ENCODE results near the gene TNFRSF11A.

The TNFRSF11A gene

DNA sequence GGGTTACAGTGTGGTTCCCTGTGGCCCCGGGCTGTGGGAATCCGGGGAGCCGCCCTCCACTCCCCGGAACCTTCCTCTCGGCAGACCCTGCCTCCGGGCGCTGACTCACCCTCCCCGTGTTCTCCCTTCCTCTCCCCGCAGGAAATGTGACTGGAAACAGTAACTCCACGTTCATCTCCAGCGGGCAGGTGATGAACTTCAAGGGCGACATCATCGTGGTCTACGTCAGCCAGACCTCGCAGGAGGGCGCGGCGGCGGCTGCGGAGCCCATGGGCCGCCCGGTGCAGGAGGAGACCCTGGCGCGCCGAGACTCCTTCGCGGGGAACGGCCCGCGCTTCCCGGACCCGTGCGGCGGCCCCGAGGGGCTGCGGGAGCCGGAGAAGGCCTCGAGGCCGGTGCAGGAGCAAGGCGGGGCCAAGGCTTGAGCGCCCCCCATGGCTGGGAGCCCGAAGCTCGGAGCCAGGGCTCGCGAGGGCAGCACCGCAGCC lies 59.5 kb downstream of the TNFRSF11A start:
- no peak for FAIRE-seq

DNA sequence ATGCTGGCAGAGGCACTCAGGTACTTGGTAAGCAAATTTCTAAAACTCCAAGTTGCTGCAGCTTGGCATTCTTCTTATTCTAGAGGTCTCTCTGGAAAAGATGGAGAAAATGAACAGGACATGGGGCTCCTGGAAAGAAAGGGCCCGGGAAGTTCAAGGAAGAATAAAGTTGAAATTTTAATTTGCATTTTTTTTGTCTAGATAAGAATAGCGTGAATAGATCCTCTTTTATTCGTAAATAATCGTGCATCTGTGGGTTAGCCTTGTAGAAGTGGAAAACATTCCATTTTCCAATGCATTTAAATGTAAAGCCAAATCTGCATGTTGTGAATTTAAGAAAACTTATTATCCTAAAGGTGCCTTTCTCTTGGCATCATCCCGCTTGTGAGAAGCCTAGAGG lies 61.0 kb downstream of the TNFRSF11A start:
- FAIRE-seq = no peak

DNA sequence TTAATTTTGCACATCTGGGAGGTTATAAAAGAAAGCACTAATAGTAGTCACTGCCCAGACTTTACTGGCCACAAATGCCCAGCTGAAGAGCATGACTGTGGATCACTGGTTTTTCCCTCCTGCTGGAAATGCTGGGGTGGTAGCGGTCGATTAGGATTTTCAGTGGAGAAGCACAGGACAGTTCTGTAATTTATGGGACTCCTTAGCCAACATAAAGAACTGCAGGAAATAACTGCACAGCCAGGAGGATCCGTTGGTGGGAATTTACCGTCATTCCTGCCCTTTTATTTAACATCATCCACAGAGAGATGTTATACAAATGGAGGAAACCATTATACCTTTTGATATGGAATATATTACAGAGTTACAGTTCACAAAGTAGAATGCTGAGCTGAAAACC lies 61.5 kb downstream of the TNFRSF11A start:
- no peak for FAIRE-seq

DNA sequence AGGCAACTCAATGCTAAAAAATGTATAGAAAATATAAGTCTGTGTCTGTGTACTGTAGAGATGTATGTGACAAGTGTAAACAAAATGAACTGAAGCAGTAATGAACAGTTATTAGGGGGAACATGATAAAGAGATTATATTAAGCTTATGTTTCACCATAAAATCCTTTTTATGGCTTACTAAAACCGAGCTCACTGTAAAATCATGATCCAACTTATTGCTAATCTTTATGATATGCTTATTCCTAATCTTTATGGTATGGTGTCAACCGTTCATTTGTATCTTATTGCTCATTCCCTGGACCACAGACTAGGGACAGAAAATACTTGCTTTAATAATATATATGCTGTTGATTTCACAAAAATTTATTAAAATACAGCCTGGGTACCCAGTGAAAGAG lies 62.1 kb downstream of the TNFRSF11A start:
- no peak for FAIRE-seq

DNA sequence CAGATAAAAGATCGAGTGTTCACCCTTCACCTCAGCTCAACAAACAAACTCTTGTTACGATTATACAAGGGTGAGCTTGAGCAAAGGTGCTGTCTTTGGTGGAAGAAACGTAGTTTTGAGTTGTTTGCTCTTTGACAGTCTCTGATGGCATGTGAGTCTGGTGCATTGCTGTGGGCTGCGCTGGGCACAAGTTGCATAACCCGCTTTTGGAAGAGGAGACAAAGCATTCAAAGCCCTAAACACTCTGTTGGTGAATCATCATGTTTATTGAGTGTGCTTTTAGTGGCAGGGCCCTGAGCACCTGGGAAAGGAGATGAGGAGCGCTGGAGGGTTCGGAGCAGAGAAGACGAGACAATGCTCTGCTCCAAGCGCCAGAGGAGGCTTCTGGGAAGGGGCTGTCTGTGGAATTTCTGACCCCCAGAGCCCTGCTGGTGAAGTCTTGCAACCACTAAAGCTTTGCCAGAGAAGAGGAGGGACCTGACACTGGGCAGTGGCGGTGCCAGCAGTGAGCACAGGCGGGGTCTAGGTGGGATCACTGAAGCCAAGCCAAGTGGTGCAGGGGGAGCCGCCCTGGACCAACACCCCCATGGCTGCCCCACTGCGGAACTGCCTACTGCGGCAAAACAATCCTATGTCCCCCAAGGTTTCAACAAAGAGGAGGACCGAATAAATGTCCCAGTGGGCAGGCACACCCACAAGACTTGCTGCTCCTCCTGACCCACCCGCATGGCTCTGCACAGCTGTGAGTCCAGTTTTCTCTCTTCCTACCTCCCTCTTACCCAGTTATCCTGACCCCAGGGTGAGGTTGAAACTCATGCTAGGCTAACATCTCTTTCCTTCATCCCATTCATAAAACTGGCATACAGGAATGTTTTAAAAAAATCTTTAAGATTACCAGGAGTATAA lies 64.0 kb downstream of the TNFRSF11A start:
- FAIRE-seq = no peak

DNA sequence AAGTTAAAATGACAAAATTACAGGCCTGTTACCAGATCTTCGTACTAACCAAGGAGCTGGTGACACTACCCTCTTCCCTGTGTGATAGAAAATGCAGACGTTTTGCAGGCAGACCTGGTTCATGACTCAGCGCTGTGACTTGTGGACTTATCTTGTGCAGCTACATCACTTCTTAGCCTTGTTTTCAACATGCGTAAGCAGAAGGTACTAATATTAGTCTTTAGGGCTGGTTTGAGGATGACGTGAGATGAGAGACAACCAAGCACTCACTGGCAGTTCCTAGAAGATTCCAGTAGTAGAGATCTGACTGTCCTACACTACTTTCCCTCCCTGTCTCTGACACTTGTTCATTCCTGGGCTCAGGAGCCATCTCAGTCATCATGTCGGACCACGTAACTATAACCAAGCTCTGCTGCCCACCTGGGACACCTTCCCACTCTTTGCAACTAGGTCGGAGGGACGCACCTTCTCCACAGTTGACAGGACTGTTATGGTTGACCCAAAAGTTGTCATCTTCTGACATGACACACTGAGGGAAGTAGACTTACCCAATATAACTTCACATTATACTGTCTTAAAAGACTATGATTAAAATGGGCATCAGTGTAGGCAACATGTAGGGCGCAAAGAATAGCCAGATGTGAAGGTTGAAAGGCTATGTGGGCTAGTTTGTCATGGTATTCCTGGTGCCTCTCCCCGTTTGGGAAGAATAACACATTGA lies 64.8 kb downstream of the TNFRSF11A start:
- no peak for FAIRE-seq

DNA sequence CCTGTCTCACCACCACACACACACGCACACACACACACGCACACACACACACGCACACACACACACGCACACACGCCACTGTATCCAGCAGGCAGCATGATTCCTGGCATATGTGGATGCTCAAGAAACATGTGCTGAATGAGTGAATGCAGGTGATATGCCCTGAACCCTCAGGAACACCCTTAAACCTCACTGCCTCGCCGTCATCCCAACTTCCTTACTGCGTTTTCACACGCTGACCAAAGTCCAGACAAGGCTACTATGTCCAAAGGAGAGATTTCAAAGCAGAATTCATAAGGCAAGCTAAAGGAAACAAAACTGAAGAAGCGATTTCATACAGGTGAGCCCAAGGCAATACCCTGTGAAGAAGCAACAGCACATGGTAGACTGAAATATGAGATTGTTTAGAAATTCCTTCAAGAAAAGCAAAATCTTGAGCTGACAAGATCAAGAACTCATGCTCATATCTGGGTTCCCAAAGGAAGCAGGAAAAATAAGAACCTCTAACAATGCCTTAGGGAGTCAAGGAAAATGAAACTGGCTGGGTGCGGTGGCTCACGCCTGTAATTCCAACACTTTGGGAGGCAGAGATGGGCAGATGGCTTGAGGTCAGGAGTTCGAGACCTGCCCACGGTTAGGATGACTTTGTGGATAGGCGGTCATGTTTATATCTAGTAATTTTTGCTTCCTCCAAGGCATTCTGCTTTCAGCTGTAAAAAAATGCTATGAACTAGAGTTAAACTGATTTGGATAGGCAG lies 69.1 kb downstream of the TNFRSF11A start:
- no peak for FAIRE-seq

DNA sequence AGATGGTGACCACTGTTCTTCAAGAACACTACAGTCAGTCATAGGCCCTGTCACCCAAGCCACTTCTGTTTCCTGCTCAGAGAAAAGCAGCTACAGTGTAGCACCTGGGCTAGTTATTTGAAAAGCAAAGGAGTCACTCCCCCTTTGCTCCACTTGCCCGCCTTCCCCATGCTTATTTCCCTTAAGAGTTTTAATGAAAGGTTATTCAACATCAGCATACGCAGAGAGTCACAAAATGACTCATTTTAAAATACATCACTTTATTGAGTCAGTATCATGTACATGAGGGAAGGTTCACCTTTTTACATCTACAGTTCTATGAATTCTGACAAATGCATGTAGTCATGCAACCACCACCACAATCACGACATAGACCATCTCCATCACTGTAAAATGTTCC lies 71.3 kb downstream of the TNFRSF11A start:
- no peak for FAIRE-seq

DNA sequence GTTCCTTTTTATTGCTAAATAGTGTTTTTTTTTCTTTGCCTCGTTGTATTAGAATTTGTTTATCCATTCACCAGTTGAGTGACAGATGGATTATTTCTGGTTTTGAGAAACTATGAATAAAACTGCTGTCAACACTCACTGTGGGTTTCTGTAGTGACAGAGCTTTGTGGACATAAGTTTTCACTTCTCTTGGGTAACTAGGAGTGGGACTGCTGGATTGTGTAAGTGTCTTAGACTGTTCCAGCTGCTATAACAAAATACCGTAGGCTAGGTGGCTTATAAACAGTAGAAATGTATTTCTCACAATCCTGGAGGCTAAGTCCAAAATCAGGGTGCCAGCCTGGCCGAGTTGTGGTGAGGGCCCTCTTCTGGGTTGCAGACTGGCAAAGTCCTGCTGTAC lies 71.9 kb downstream of the TNFRSF11A start:
- FAIRE-seq = no peak

DNA sequence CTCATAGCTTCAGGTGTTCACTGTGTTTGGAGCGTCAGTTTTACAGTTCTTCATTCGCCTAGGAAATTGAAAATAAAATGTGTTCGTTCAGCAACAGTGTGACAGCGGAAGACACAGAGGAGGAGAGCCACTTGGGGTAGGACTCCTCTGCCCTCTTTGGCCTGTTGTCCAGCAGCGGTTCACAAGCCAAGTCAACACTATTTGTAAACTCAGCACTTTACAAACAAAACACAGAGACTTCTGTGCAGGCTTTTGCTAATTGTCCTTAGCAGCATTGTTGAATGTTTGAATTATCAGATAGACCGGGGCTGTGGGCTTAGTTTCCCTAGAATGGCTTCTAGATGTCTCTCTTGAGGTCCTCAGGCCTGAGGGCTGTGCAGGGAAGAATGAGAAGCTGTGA lies 73.2 kb downstream of the TNFRSF11A start:
- no peak for FAIRE-seq

DNA sequence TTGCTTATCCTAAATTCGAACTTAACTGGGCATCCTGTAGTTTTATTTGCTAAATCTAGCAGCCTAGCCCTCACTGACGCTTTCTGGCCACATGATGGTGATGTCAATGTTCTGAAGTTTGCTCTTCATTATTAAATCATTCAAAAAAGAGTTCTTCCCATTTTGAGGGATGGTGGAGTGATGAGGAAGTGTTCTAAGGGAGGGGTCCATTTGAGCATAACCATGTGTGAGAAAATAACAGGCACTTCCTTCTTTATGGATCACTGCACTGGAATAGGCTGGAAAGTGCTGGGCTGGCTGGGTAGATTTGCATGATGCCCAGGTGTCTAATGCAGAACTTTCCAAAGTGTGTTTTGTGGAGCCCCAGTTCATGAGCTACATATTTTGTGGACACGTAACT lies 74.2 kb downstream of the TNFRSF11A start:
- FAIRE-seq = no peak

DNA sequence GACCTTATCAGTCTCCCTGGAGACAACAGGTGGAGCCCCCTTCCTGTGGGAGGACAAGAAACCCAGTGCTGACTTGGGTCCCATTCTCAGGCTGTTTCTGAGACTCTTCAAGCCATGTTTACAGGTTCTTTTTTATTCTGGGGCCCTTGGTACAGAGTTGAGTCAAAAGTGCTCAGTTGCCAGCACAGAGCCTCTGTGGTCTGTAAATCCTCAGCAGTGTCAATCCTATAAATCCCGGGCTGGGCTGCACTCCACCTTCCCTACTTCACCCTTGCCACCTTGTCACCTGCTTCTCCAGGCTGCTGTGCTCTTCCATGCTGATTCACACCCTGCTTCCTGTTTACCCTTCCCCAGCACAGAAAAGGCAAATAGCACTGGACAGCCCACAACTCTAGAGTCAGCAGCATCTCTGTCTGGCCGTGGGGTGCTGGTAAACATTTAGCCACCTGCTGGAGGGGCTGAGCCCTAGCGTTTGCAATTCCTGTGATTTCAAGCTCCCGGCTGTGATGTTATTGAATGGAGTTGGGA lies 74.7 kb downstream of the TNFRSF11A start:
- FAIRE-seq = no peak

DNA sequence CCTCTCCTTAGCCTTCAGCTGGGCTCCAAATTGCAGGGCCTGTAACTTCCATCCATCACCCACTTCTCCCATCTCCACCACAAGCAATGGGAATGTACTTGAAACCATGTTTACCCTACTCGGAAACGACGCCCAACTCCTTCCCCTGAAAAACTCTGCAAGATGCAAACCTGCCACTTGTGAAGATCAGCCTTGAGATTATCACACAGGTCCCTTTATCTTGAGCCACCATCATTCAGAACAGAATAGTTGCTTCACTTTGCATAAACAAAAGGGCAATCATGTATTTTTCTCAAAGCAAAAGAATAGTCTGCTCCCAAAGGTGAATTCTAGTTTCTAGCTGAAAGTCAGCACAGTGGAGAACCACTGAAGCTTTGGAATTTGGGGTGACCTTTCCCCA lies 75.8 kb downstream of the TNFRSF11A start:
- FAIRE-seq = no peak

DNA sequence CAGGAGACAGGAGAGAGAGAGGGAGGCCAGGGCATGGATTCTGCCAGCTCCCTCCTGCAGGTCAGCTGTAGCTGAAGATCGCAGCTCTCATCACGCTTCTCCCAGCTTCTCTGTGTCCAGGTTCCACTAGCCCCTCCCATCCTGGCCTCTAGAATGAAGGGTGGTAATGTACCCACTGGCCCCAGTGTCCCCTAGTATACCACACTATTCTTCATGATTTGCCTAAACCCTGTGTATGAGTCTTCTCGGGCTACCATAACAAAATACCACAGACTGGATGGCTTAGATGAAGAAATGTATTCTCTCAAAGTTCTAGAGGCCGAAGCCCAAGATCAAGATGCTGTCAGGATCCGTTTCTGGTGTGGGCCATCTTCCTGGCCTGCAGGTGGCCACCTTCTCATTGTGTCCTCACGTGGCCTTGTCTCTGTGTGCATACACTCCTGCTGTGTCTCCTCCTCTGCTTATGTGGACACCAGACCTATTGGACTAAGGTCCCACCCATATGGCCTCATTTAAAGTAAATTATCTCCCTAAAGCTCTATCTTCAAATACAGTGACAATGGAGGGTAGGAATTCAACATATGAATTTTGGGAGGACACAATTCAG lies 77.3 kb downstream of the TNFRSF11A start:
- FAIRE-seq = no peak

DNA sequence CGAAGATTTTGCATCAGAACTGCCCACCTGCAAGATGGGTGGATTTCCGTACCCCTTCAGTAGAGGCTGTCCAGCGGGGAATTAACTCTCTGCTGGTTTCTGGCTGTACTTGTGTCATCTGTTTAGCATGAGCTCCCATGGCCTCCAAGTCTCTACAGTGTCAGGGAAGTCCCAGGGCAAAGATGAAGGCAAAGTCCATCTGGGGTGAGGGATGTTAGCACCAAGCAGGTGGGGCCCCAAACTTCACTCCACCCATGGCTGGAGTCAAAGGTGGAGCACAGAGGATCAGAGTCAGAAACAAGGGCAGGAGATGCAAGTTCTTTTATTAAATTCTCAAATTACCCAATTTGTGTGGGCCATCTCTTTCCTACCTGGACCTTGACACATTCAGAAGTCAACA lies 78.0 kb downstream of the TNFRSF11A start:
- FAIRE-seq = no peak

DNA sequence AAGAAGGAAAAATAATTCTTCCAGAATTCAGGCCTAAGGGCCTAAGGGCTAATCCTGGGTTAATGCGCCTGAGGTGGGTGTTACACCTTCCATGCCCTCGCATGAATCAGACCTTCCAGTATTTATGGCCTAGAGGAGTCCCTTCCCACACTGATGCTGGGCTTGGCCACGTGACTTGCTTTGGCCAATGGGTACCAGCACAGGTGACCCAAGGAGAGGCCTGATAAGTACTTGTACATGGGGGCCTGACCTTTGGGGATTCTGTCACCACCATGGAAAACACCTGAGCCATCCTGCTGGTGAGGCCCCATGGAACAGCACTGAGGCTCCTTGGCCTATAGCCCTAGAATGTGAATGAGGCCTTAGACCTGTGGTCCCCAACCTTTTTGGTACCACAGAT lies 79.8 kb downstream of the TNFRSF11A start:
- FAIRE-seq = no peak

DNA sequence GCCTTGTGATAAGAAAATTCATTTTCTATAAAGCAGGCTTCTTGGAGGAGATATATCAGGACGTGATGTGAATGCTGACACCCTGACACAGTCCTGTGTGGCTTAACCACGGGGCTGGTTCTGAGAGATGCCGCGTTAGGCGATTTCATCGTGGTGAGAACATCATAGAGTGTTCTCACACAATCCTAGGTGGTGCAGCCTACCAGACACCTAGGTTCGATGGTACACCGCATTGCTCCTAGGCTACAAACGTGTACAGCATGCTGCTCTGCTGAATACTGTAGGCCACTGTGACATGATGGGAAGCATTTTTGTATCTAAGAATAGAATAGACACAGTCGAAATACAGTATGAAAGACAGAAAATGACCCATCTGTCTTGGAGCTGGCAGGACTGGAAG lies 82.5 kb downstream of the TNFRSF11A start:
- no peak for FAIRE-seq

DNA sequence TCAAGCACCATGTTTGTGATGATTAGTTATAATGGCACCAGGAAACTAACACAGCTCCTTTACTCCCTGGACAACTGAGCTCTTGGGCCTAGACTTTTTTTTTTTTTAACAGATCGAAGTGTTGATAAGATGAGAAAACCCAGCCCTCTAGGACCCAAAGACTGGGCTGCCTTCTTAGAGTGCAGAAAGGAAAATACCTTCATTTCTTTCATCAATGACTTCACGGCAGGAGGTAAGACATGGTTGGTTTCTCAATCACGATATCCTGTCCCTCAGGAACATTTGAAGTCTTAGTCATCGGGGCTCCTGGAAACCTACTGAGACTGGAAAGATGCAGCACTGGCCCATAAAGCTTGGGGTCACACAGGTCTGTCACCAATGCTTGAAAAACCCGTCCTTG lies 84.7 kb downstream of the TNFRSF11A start:
- FAIRE-seq = no peak

DNA sequence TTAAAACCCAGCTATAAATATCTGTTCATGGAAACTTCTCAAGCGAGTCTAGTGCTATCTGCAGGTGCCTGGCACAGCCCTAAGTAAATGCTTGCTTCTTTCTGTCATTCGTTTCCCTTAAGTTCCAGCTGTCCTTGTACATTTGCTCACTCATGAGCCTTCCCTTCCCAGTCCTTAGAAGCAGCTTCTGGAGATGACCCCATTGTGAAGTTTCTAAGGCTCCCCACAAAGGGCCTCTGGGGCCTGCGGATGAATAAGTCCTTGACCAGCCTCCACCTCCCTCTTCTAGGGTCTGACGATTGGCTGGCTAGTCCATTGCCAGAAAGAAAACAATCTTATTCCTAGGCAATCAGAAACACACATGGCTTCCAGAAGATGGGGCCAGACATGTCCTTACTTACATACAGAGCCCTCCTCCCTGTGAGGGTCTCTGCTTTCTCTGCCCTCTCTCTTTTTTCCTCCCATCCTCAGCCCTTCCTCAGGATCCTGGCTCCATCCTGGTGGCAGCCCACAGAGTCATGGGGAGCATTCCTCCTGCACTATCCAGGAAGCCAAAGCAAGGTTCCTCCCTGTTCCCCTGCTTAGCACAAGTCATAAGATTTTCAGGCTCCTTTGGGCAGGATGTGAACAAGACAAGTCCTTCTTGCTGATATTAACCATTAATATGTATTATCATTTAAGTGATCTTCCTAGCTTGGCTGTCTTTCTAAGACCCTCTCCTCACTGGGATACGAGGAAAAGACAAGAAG lies 87.3 kb downstream of the TNFRSF11A start:
- FAIRE-seq = no peak

DNA sequence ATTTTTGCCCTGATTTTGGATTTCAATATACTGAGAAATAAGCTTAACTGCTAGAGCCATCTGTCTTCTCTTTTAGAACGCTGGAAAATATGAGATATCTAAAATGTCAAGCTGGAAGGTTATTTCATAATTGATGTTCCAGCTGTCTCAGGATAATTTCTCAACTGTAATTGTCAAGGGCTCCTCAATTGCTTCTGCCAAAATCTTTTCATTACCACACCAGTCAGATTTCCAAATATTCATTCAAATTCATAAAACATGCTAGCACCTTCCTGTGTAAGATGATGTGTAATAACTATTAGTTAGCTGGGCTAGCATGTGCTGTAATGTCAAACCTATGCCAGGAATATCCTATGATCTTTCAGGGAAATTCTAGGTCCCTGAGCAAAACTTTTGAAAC lies 88.1 kb downstream of the TNFRSF11A start:
- no peak for FAIRE-seq

DNA sequence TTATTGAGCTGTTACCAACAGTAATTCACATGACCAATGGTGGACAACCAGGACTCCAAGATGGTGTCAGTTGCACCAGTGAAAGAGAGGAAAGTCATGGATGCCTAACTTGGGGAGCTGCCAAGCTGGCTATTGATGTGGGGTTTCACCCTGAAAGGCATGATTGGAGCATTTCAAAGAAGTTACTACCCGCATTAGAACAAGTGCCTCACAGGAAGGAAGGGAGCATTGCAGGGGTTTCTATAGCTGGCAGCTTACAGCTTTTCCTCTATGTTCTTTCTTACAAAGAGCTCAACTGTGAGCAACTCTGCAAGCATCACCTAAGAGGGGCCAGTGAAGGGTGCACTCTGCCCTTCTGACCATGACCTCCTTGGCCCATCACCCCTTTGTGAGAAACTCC lies 93.1 kb downstream of the TNFRSF11A start:
- FAIRE-seq = no peak

DNA sequence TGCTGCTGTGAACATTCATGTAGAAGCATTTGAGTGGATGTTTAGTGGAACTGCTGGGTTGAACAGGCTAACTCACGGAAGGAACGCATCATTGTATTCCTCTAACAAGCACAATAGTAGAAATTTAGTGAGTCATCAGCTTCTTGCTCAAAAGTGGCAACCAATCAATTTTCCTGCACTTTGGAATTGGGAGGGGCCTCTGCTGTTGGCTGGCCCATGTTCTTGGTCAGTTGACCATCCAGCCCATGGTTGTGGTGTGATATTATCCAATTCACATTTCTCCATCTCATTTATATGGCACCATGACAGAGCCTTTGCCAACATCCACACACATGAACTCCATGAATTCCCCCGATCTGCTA lies 95.0 kb downstream of the TNFRSF11A start:
- no peak for FAIRE-seq
